Right hindlimb (tissue), 1 donor: ENCODE measurements around the gene ARHGEF3.
"Not testable (repeated sequence)": the region's sequence is repeated elsewhere in the genome, so short reads cannot be mapped to it uniquely, and the experiment has no call there.

Experiments used
- DNase-seq: peaks from one replicate; pipeline ENCODE4 v3.0.0-alpha.2; 2018

The ARHGEF3 gene

DNA sequence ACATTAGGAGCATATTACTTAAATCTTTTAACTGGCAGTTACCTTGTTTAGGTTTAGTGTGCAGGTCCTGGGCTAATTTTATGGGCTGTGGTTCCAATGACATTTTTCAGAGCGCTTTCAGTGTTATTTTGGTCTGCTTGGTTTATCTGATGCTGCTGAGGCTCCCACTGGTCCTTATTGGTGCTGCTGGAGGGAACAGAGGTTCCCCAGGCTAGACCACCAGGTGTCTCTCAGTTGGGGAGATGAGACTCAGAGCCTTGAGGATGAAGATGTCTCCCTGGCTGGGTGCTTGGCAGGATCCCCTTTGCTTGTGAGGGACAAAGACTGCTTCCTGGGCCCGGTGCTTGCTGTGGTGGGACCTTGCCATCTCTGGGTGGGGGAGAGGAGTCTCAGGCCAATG lies 90.4 kb downstream of the ARHGEF3 start:
- DNase-seq: no peak

DNA sequence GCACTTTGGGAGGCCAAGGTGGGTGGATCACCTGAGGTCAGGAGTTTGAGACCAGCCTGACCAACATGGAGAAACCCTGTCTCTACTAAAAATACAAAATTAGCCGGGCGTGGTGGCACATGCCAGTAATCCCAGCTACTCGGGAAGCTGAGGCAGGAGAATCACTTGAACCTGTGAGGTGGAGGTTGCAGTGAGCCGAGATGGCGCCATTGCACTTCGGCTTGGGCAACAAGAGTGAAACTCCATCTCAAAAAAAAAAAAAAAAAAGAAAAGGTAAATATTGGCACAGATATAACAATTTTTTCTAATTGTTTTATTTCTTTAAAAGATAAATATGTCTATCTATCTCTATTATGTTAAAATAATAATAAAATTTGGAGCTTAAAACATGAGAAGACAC lies 94.3 kb downstream of the ARHGEF3 start:
- not testable (repeated sequence) for DNase-seq

- no peak for DNase-seq
Measured at GRCh38 chr3:56706629-56707028, 95.1 kb downstream of the ARHGEF3 start.

GRCh38 chr3:56704706-56705105 lies 97.0 kb downstream of the ARHGEF3 start:
- DNase-seq: no peak

DNA sequence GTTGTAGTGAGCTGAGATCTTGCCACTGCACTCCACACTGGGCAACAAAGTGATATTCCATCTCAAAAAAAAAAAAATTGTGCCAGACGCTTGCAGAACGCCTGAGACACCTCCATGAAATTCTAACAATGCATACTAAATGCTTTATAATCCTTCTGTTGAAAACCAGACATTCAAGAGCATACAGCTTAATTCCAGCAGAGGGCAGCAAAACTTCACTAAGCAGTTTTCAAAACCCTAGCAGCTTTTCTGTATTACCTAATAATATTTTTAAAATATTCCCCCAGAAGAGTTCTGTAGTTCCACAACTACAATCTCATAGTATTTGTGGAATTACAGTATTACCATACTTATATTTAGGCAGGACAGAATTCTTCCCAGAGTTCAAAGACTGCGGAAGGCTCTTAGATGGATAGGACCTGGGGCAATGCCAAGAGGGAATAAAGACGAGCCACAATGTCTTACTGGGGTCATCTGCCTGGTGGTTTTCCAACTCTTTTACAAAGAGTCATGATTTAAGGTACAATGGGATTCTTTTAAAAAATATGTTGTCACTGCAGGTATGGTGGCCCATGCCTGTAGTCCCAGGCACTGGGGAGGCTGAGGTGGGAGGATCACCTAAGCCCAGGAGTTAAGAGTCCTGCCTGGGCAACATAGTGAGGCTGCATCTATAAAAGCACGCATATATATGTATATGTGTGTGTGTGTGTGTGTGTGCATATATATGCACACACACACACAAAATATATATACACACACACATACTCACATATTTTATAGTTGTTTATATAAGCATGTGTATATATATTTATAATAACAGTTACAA lies 99.0 kb downstream of the ARHGEF3 start:
- peak; percentile 56 for DNase-seq

GRCh38 chr3:56700151-56700550 lies 101.6 kb downstream of the ARHGEF3 start:
- no peak for DNase-seq

GRCh38 chr3:56694867-56695683 lies 106.7 kb downstream of the ARHGEF3 start:
- DNase-seq: no peak

DNA sequence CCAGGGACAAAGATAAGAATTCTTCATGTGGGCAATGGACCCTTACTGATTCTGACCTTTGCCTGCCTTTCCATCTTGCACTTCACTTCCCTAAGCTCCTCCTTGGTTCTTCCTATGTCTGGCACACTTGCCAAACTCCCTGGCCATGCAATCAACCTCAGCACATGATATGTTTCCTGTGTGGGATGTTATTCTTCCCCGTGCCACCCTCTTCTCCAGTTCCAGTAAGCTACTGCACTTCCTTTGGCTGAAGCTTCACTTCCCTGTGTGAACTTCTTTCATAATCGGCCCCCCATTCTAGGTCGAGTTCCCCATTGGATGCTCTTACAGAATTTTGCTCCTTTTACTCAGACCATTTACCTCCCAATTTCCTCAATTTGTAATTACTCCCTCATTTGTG lies 108.0 kb downstream of the ARHGEF3 start:
- no peak for DNase-seq

- DNase-seq: not testable (repeated sequence)
Measured at GRCh38 chr3:56692520-56693433, 109.0 kb downstream of the ARHGEF3 start.

GRCh38 chr3:56692001-56692365 lies 109.8 kb downstream of the ARHGEF3 start:
- DNase-seq: not testable (repeated sequence)

GRCh38 chr3:56691165-56692000 lies 110.4 kb downstream of the ARHGEF3 start:
- DNase-seq: no peak

DNA sequence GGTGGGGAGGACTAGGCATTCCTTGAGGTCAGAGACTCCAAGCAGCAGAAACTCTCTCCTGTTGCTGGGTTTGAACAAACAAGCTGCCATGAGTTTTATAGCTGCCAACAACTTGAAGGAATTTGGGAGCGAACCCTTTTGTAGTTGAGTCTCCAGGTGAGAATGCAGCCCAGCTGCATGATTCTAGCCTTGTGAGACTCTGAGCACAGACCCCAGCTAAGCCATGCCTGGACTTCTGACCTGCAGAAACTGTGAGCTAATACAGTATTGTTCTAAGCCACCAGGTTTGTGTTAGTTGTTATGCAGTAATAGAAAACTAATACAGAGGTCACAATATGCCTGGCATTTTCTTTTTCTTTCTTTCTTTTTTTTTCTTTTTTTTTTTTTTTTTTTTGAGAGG lies 112.4 kb downstream of the ARHGEF3 start:
- no peak for DNase-seq

DNA sequence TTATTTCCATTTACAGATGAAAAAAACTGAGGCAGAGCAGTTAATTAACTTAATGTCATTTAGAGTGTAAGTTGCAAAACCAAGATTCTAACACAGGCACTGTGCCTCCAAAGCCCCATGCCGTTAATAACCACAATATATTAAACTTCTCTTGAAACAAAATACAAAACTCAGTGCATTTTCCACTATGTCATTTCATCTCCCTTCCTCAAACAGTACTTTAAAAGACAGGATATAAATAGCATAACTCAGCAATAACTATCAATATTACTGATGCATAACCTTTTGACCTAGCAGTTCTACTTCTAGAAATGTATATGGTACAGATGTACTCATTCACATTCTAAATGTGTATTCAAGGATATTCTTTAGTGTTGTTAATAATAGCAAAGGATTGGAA lies 113.6 kb downstream of the ARHGEF3 start:
- no peak for DNase-seq

GRCh38 chr3:56684029-56684428 lies 117.7 kb downstream of the ARHGEF3 start:
- DNase-seq: no peak

- peak; percentile 88 for DNase-seq
Measured at GRCh38 chr3:56683122-56683817, 118.5 kb downstream of the ARHGEF3 start, which contains the start of gene TASOR. Gene TASOR, minus strand, starts transcription at chr3:56683265. Its CDS starts 259 bp downstream, at chr3:56683006.

DNA sequence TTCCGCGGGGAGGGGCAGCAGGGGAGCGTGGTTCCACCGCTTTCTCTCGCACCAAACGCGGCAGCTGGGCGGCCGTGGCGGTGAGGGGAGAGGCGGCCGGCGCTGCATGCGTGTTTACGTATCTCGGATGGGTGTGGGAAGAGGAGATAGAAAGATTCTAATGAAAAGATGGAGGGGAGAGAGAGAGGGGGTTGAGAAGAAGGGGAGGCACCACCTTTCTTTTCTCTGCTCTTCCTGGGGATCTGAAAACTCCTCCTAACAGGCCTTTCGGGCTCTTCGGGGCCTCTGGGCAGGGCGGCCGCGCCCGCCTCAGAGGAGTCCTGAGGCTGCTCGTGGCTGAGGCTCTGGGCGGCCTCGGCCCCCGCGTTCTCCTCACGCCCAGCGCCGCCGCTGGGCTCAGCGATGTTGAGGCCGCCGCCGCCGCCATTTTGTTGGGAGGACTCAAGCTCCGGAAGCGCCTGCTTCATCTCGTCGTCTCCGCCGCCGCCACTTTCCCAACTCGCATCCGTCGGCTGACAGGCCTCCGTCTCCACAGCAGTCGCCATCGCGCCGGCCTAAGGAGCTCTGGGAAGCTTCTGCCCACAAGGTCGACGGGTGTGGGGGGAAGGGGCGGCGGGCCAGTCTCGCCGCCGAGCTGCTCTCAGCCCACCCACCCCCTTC lies 119.2 kb downstream of the ARHGEF3 start:
- DNase-seq: peak; percentile 86

DNA sequence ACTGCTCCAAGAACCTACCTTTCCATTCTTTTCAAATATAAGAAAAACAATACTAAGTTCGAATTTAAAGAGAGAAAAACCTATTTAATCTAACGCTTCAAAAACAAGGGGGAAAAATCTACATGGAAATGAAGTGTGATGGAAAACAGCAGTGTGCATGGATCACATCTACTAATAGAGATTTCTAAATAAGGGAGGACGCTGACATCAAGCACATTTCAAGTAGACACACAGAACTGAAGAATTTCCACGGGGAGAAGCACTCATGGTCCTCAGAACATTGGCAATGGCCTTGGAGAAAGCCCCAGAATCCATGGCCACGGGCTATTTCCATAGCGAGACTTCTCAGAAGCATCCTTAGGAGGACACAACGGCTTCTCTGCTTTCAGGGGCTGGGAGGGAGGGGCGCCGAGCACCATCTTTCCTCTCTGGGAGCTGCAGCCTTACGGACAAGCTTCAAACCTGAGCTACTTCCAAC lies 119.7 kb downstream of the ARHGEF3 start:
- no peak for DNase-seq

DNA sequence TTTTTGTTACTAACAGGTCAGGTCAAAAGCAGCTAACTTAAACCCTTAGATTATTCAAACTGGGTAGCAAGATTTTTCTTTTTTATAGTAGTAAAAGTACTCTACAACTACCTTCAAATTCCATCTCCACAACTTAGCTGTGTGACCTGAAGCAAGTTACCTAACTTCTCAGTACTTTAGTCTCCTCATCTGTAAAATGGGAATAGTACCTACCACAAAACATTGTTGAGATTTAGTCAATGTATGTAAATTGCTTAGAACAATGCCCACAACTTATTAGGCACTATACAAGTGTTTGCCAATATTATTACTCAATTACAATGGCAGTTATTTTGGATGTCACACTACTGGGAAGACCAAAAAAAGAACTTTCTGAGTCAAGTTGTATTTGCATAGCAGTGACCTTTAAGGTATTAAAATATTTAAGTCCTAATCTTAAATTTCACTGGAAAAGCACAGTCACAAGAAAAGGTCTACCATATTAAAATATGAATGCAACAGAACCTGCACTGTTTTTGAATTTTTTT lies 121.6 kb downstream of the ARHGEF3 start:
- DNase-seq: no peak
